Measurements from ENCODE around the gene FBLN2. TPM values are rescaled to one million over a fixed set of nuclear protein-coding genes. Genes with fewer than 3 reads are reported as not detected.

The FBLN2 gene
- total RNA-seq, 1 experiment from 2014 or later, result 0.39 TPM

- Histone ChIP-seq H2AFZ (ENCODE audit: low read depth, low read length, poor library complexity, severe bottlenecking) (no peak overlapping the region), H3K4me2 (ENCODE audit: low read length) (no peak overlapping the region), H3K79me2 (ENCODE audit: insufficient read depth, low read length) (no peaks in the 10 kb centered on the region), H3K27me3 (ENCODE audit: insufficient read depth, low read length) (no peaks in the 10 kb centered on the region), H3K9me2 (ENCODE audit: insufficient read depth) (no peaks in the 10 kb centered on the region), H3K9me3 (ENCODE audit: control insufficient read depth in 1 of 2, insufficient read depth in 1 of 2, low read depth in 1 of 2, low read length in 2 of 2) (no peaks in the 10 kb centered on the region), H3K9ac (ENCODE audit: low read length) (no peak overlapping the region), H3K4me3 (replicated peaks in 1 of 2; ENCODE audit: low read depth in 1 of 2, low read length in 2 of 2) (no peak overlapping the region), H4K20me1 (ENCODE audit: insufficient read depth) (no peaks in the 10 kb centered on the region), H3K36me3 (ENCODE audit: control insufficient read depth in 1 of 2, insufficient read depth in 2 of 2, low read length in 2 of 2) (no peaks in the 10 kb centered on the region), H3K27ac (ENCODE audit: low read depth, low read length) (no peak overlapping the region), H3K4me1 (ENCODE audit: control insufficient read depth in 1 of 2, insufficient read depth in 2 of 2, low read length in 2 of 2) (no peaks in the 10 kb centered on the region)
- ATAC-seq (no peak), DNase-seq (ENCODE audit: low read depth, low spot score) (no peak)
- BruUV-seq (replicated peaks), result no TSS peak
- CTCF ChIA-PET, result no interaction called here
- RAD21 ChIA-PET (ENCODE audit: low non-redundant PET in 1 of 2, low total read pairs in 2 of 2, uncharacterized antibody in 2 of 2, unreplicated experiment in 2 of 2), result no interaction called here
- intact Hi-C loops (cut with micrococcal nuclease), result no loop called here
- TF ChIP-seq REST (IDR thresholded peaks at IDR 0.05; ENCODE audit: low read depth), result no peak
- no peak for TF ChIP-seq RAD21 (IDR thresholded peaks at IDR 0.05; ENCODE audit: low read depth)
- TF ChIP-seq JUND (IDR thresholded peaks at IDR 0.05), result no peak
- no peak for TF ChIP-seq YY1 (IDR thresholded peaks at IDR 0.05; ENCODE audit: extremely low read depth, insufficient replicate concordance, low read depth, low read length)
- no peak for TF ChIP-seq SRF (IDR thresholded peaks at IDR 0.05; ENCODE audit: low read depth)
- TF ChIP-seq POLR2AphosphoS5 (IDR thresholded peaks at IDR 0.05; ENCODE audit: low read depth, low read length), result no peak
- no peak for TF ChIP-seq FOSL1 (IDR thresholded peaks at IDR 0.05; ENCODE audit: low read depth)
- no peak for TF ChIP-seq CEBPB (IDR thresholded peaks at IDR 0.05; ENCODE audit: low read depth)
- POLR2A ChIA-PET, result no interaction called here
These were observed 4.8 kb downstream of the FBLN2 start for GRCh38 chr3:13553686-13554085.

- no peaks in the 10 kb centered on the region for H3K4me1 ChIP-seq (ENCODE audit: control insufficient read depth in 1 of 2, insufficient read depth in 2 of 2, low read length in 2 of 2)
- no peak overlapping the region for H3K27ac ChIP-seq (ENCODE audit: low read depth, low read length)
- H4K20me1 ChIP-seq (ENCODE audit: insufficient read depth), result no peaks in the 10 kb centered on the region
- CTCF ChIA-PET, result no interaction called here
- H3K9ac ChIP-seq (ENCODE audit: low read length), result no peak overlapping the region
- H3K27me3 ChIP-seq (ENCODE audit: insufficient read depth, low read length), result no peaks in the 10 kb centered on the region
- H3K9me3 ChIP-seq (ENCODE audit: control insufficient read depth in 1 of 2, insufficient read depth in 1 of 2, low read depth in 1 of 2, low read length in 2 of 2), result no peaks in the 10 kb centered on the region
- no peak overlapping the region for H3K4me3 ChIP-seq (replicated peaks in 1 of 2; ENCODE audit: low read depth in 1 of 2, low read length in 2 of 2)
- no peak for DNase-seq (ENCODE audit: low read depth, low spot score)
- H3K4me2 ChIP-seq (ENCODE audit: low read length), result no peak overlapping the region
- no peak overlapping the region for H2AFZ ChIP-seq (ENCODE audit: low read depth, low read length, poor library complexity, severe bottlenecking)
- no peak for ATAC-seq
- no peaks in the 10 kb centered on the region for H3K9me2 ChIP-seq (ENCODE audit: insufficient read depth)
- POLR2A ChIA-PET, result no interaction called here
- no TSS peak for BruUV-seq (replicated peaks)
- H3K79me2 ChIP-seq (ENCODE audit: insufficient read depth, low read length), result no peaks in the 10 kb centered on the region
- intact Hi-C loops (cut with micrococcal nuclease), result no loop called here
- no peaks in the 10 kb centered on the region for H3K36me3 ChIP-seq (ENCODE audit: control insufficient read depth in 1 of 2, insufficient read depth in 2 of 2, low read length in 2 of 2)
- RAD21 ChIA-PET (ENCODE audit: low non-redundant PET in 1 of 2, low total read pairs in 2 of 2, uncharacterized antibody in 2 of 2, unreplicated experiment in 2 of 2), result no interaction called here
- TF ChIP-seq CBX3 (IDR thresholded peaks at IDR 0.05; ENCODE audit: low read depth), result no peak
- no peak for TF ChIP-seq CTCF (IDR thresholded peaks at IDR 0.05 in 2 of 3, conservative IDR thresholded peaks at IDR 0.05 in 1 of 3; ENCODE audit: borderline replicate concordance in 1 of 3, insufficient read depth in 1 of 3, low read depth in 2 of 3, low read length in 2 of 3)
- TF ChIP-seq TCF7L2 (IDR thresholded peaks at IDR 0.05; ENCODE audit: borderline replicate concordance, extremely low read depth, insufficient read depth, insufficient read length), result no peak
- TF ChIP-seq CEBPB (IDR thresholded peaks at IDR 0.05; ENCODE audit: low read depth), result no peak
- TF ChIP-seq EGR1 (IDR thresholded peaks at IDR 0.05; ENCODE audit: low read depth), result no peak
- no peak for TF ChIP-seq ZBTB33 (IDR thresholded peaks at IDR 0.05; ENCODE audit: extremely low read depth, insufficient replicate concordance, low read length)
- no peak for TF ChIP-seq SIN3A (IDR thresholded peaks at IDR 0.05; ENCODE audit: low read depth)
- no peak for TF ChIP-seq EZH2 (IDR thresholded peaks at IDR 0.05)
These were observed 6.8 kb downstream of the FBLN2 start for GRCh38 chr3:13555753-13556152.

All from HCT116 (cell line).